Psoas muscle (tissue), 8 donors: Measurements from ENCODE around the gene MYMK. TPM values are rescaled to one million over a fixed set of nuclear protein-coding genes. Genes with fewer than 3 reads are reported as not detected.

ENCODE experiments used
- ATAC-seq, 4 donors: fragments of 200-7000 bp; cut with Tn5 transposase; one replicate each; pipeline ENCODE4 v1.9.1; 2020; ENCODE audit warnings: moderate library complexity in 3 of 4, mild to moderate bottlenecking in 2 of 4
- DNase-seq, 2 donors: peaks; one replicate each; pipeline ENCODE4 v3.0.0-alpha.2; 2020
- H3K27ac ChIP-seq: fragments of 200-600 bp; one replicate; pipeline ENCODE4 v1.8.0; 2022
- H3K27me3 ChIP-seq, 3 donors: fragments of 200-600 bp in 1 of 3; one replicate each; pipeline versions ENCODE4 v1.6.1 to v1.8.0; 2013 to 2022; ENCODE audit warnings: low read length in 2 of 3, mild to moderate bottlenecking in 2 of 3, moderate library complexity in 1 of 3; ENCODE audit not compliant: insufficient read depth in 3 of 3
- H3K36me3 ChIP-seq, 2 donors: fragments of 200-600 bp in 1 of 2; one replicate each; pipeline versions ENCODE4 v1.6.1 to v1.8.0; 2013 to 2022; ENCODE audit warnings: low read depth in 1 of 2, mild to moderate bottlenecking in 1 of 2, moderate library complexity in 1 of 2; ENCODE audit not compliant: insufficient read depth in 1 of 2
- H3K4me1 ChIP-seq: fragments of 200-600 bp; one replicate; pipeline ENCODE4 v1.8.0; 2022
- H3K4me3 ChIP-seq: fragments of 200-600 bp; one replicate; pipeline ENCODE4 v1.8.0; 2022; ENCODE audit warnings: mild to moderate bottlenecking
- H3K9me3 ChIP-seq: fragments of 200-600 bp; one replicate; pipeline ENCODE4 v1.8.0; 2022
- WGBS, 3 donors: extraction: QIAGEN DNeasy Blood & Tissue Kit; methylation state at CpG; one replicate each; pipeline versions ENCODE4 v1.1.6 to v1.1.7; 2013; 5-methylcytosine and 5-hydroxymethylcytosine counted together
- intact Hi-C, 2 donors: fragments of 100-400 bp; cut with DNase I; formaldehyde crosslinking; loops; one replicate each; pipeline versions ENCODE4 v1.11.0 to v1.14.2; 2022
- polyA plus RNA-seq, 3 donors: library from polyadenylated mRNA; stranded (reverse); fragments of 200-250 nt; gene quantifications; one replicate each; pipeline ENCODE4 v1.2.3, GENCODE V29; 2013
- total RNA-seq, 4 donors: library from RNA; stranded (reverse); fragmentation: NEBNext Ultra II Directional in 2 of 4; extraction: Animal tissue kit (Norgen Biotek cat#: 25700) in 2 of 4; gene quantifications; one replicate each; pipeline versions ENCODE4 v1.2.1 to v1.2.4, GENCODE V29; 2021 to 2023
- TF ChIP-seq, protein P1 (sequence below): fragments of 200-600 bp; IDR thresholded peaks from one replicate; pipeline ENCODE4 v1.8.0; 2022; ENCODE audit warnings: antibody characterized with exemption
- donor health status: healthy with polysubstance abuse.
- donor health status: DM: no; HTN: no; CAD: no; lungs with moderate emphysema.
- donor health status: Bipolar disorder and iron deficiency.
- donor health status: healthy.
- donor health status: DM: yes; HTN: yes; CAD: no.
- donor health status: DM: no; HTN: no; CAD: no.
- donor health status: DM: no; HTN: no; CAD: no.
- donor health status: DM: yes; HTN: yes; CAD: no.

The MYMK gene
- total and polyA plus RNA-seq, 7 donors = 0.05 to 4.5 (median 0.52) TPM; not detected in 3

GRCh38 chr9:133512253-133513213 lies 12.2 kb downstream of the MYMK start:
- H3K4me1 ChIP-seq = no peaks in the 10 kb centered on the region
- TF ChIP-seq, protein P1, sequence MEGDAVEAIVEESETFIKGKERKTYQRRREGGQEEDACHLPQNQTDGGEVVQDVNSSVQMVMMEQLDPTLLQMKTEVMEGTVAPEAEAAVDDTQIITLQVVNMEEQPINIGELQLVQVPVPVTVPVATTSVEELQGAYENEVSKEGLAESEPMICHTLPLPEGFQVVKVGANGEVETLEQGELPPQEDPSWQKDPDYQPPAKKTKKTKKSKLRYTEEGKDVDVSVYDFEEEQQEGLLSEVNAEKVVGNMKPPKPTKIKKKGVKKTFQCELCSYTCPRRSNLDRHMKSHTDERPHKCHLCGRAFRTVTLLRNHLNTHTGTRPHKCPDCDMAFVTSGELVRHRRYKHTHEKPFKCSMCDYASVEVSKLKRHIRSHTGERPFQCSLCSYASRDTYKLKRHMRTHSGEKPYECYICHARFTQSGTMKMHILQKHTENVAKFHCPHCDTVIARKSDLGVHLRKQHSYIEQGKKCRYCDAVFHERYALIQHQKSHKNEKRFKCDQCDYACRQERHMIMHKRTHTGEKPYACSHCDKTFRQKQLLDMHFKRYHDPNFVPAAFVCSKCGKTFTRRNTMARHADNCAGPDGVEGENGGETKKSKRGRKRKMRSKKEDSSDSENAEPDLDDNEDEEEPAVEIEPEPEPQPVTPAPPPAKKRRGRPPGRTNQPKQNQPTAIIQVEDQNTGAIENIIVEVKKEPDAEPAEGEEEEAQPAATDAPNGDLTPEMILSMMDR = no peak
- DNase-seq = peak; percentile 1 to 38
- H3K4me3 ChIP-seq = no peak overlapping the region
- peaks cover 0 to 47% (median 6%) of the 10 kb centered on the region in 3 donors for H3K27me3 ChIP-seq
- 75 to 87% (median 79%) methylated on average over 18 to 19 of the region's 19 CpGs for WGBS, 3 donors
- H3K27ac ChIP-seq = no peak overlapping the region
- no peaks in the 10 kb centered on the region for H3K9me3 ChIP-seq
- intact Hi-C loops = no loop called here
- no peaks in the 10 kb centered on the region for H3K36me3 ChIP-seq
- no peak for ATAC-seq

DNA sequence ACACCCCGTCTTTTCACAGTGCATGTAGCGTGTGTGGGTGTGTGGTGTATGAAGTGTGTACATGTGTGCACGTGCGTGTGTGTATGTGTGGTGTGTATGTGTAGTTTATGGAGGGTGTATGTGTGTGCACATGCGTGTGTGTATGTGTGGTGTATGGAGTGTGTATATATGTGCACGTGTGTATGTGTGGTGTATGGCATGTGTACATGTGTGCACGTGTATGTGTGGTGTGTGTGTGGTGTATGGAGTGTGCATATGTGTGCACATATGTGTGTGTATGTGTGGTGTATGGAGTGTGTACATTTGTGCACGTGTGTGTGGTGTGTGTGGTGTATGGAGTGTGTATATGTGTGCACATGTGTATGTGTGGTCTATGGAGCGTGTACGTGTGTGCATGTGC lies 13.2 kb downstream of the MYMK start:
- H3K4me3 ChIP-seq = no peak overlapping the region
- WGBS, 3 donors = 81 to 88% (median 82%) methylated on average over 10 of the region's 10 CpGs
- no peaks in the 10 kb centered on the region for H3K4me1 ChIP-seq
- intact Hi-C loops = no loop called here
- DNase-seq (no peak), ATAC-seq (no peak)
- no peaks in the 10 kb centered on the region for H3K9me3 ChIP-seq
- no peaks in the 10 kb centered on the region for H3K36me3 ChIP-seq
- no peak overlapping the region for H3K27ac ChIP-seq
- TF ChIP-seq, protein P1 = no peak
- peaks cover 0 to 47% (median 8%) of the 10 kb centered on the region in 3 donors for H3K27me3 ChIP-seq

DNA sequence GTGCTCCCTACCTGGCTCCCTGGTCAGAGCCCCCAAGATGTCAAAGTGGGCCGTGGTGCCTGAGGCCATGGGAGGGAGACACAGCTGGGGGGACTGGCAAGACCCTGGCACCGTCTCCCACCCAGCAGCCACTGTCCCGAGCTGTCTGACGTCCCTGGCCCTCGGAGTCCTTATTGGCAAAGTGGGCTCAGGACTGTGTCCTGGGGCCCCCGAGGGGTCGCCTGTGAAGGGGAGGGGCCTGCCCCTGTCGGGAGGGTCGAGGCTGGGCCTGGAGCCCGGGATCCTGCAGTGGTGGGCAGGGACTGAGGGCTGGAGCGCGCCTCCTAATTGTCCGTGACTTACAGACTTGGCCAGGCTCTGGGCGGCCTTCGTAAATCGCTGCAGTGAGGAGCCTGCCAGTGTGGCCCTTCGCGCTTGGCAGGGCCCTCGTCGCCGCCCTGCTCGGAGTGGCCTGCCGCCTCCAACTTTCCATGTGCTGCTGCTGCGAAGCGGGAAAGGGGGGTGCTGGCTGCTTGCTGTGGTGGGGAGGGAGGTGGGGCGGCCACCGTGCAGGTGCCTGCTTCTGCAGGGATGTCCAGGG lies 13.7 kb downstream of the MYMK start:
- Histone ChIP-seq H3K4me3 (no peak overlapping the region), H3K9me3 (no peaks in the 10 kb centered on the region), H3K27me3 (peaks cover 0 to 47% (median 8%) of the 10 kb centered on the region in 3 donors), H3K4me1 (no peaks in the 10 kb centered on the region), H3K27ac (no peak overlapping the region), H3K36me3 (no peaks in the 10 kb centered on the region)
- ATAC-seq (no peak), DNase-seq (peak; percentile 7 to 50)
- WGBS, 3 donors = 31 to 56% (median 40%) methylated on average over 27 of the region's 27 CpGs
- intact Hi-C loops = no loop called here
- TF ChIP-seq, protein P1 = no peak

DNA sequence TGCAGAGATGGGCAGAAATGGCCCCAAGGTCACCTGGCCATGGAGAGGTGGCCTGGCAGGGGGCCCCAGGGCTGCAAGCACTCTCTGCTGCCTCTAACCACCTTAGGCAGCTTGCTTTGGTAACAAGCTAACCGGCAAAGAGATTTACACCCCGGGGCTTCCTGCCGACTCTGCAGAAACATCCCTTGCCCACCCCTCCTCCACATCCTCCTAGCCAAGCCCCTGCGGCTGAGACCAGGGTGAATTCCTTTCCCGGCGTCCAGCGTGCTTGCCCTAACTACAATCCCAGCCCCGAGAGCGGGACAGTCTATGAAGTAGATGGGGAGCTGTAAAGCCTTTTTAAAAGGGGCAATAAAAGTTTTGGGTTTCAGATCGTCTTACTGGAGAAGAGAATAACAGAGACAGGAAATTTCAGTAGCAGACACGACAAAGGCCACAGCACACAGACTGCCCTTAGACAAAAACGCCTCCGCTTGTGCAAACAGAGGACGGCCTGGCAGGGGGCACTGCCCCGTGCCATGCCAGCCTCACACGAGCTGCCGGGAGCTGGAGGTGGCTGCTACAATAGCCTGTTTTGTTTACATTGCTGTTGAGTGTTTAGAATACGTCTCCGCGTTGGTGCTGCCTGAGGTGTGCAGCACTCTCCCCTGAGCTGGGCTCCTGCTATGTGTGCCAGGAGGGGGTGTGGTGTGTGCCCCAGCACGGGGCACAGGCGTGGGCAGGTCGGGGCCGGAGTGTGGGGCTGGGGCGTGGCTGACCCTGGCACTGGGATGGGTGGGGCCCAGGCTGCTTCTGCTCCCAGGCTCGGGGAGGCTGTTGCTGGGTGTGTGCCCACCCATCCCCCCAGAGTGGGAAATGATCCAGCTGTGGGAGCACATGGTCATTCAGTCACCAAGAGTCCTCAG lies 15.3 kb downstream of the MYMK start:
- H3K4me3 ChIP-seq = no peak overlapping the region
- 17 to 24% (median 21%) methylated on average over 26 of the region's 26 CpGs for WGBS, 3 donors
- no peaks in the 10 kb centered on the region for H3K36me3 ChIP-seq
- intact Hi-C loops = no loop called here
- ATAC-seq (no peak), DNase-seq (peak; percentile 9 to 29)
- no peaks in the 10 kb centered on the region for H3K4me1 ChIP-seq
- H3K27me3 ChIP-seq = peaks cover 0 to 43% (median 7%) of the 10 kb centered on the region in 3 donors
- no peaks in the 10 kb centered on the region for H3K9me3 ChIP-seq
- no peak overlapping the region for H3K27ac ChIP-seq
- TF ChIP-seq, protein P1 = no peak
